Measurements from ENCODE around the gene PKP4. TPM values are rescaled to one million over a fixed set of nuclear protein-coding genes. Genes with fewer than 3 reads are reported as not detected.

PKP4 gene
- polyA plus RNA-seq, 1 experiment, result 47.0 TPM

DNA sequence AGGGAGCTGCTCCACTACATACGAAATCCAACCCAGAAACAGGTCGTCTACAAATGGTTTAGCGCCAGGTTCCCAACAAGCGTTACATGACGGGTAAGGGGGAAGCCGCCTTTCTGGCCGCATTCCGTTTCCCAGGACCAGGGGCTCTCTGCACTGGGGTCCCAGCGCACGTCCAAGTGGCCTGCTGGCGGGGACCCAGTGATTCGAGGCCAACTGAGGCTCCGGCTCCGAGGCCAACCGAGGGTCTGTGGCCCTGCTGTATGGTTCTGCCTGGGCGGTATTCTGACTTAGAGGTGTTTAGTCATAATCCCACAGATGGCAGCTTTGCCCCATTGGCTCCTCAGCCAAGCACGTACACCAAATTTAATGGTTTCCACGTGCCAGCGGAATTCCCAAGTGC lies 127.2 kb downstream of the PKP4 start:
- DNase-seq (ENCODE audit: low read depth), result no peak
- H3K4me3 ChIP-seq (ENCODE audit: low read depth, low read length), result no peak overlapping the region
- no peaks in the 10 kb centered on the region for H3K36me3 ChIP-seq (ENCODE audit: control insufficient read depth, insufficient read depth, low read length)
- ChIA-PET CTCF (no interaction called here), POLR2A (no interaction called here)
- H3K27me3 ChIP-seq (ENCODE audit: control insufficient read depth, insufficient read depth, low read length), result no peaks in the 10 kb centered on the region
- TF ChIP-seq, protein P1, sequence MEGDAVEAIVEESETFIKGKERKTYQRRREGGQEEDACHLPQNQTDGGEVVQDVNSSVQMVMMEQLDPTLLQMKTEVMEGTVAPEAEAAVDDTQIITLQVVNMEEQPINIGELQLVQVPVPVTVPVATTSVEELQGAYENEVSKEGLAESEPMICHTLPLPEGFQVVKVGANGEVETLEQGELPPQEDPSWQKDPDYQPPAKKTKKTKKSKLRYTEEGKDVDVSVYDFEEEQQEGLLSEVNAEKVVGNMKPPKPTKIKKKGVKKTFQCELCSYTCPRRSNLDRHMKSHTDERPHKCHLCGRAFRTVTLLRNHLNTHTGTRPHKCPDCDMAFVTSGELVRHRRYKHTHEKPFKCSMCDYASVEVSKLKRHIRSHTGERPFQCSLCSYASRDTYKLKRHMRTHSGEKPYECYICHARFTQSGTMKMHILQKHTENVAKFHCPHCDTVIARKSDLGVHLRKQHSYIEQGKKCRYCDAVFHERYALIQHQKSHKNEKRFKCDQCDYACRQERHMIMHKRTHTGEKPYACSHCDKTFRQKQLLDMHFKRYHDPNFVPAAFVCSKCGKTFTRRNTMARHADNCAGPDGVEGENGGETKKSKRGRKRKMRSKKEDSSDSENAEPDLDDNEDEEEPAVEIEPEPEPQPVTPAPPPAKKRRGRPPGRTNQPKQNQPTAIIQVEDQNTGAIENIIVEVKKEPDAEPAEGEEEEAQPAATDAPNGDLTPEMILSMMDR (IDR thresholded peaks at IDR 0.05; ENCODE audit: insufficient read depth, low read depth, low read length), result no peak

GRCh38 chr2:158586491-158586890 lies 129.7 kb downstream of the PKP4 start:
- TF ChIP-seq, protein P1 (IDR thresholded peaks at IDR 0.05; ENCODE audit: insufficient read depth, low read depth, low read length), result no peak
- peak; percentile 44 for DNase-seq (ENCODE audit: low read depth)
- POLR2A ChIA-PET, result no interaction called here
- H3K36me3 ChIP-seq (ENCODE audit: control insufficient read depth, insufficient read depth, low read length), result no peaks in the 10 kb centered on the region
- H3K27me3 ChIP-seq (ENCODE audit: control insufficient read depth, insufficient read depth, low read length), result no peaks in the 10 kb centered on the region
- no peak overlapping the region for H3K4me3 ChIP-seq (ENCODE audit: low read depth, low read length)
- CTCF ChIA-PET, result interaction anchor here (0.8 to 0.9 kb wide), 2 partner anchors 9 to 81 kb away, joined by 3 to 4 read pairs; no protein-coding TSS in a partner anchor

GRCh38 chr2:158589303-158589702 lies 132.6 kb downstream of the PKP4 start:
- Histone ChIP-seq H3K36me3 (ENCODE audit: control insufficient read depth, insufficient read depth, low read length) (no peaks in the 10 kb centered on the region), H3K27me3 (ENCODE audit: control insufficient read depth, insufficient read depth, low read length) (no peaks in the 10 kb centered on the region), H3K4me3 (ENCODE audit: low read depth, low read length) (no peak overlapping the region)
- CTCF ChIA-PET, result interaction anchor here (0.7 kb wide), 1 partner anchor 42 kb away, joined by 3 read pairs; no protein-coding TSS in a partner anchor
- POLR2A ChIA-PET, result no interaction called here
- TF ChIP-seq, protein P1 (IDR thresholded peaks at IDR 0.05; ENCODE audit: insufficient read depth, low read depth, low read length), result no peak
- no peak for DNase-seq (ENCODE audit: low read depth)

DNA sequence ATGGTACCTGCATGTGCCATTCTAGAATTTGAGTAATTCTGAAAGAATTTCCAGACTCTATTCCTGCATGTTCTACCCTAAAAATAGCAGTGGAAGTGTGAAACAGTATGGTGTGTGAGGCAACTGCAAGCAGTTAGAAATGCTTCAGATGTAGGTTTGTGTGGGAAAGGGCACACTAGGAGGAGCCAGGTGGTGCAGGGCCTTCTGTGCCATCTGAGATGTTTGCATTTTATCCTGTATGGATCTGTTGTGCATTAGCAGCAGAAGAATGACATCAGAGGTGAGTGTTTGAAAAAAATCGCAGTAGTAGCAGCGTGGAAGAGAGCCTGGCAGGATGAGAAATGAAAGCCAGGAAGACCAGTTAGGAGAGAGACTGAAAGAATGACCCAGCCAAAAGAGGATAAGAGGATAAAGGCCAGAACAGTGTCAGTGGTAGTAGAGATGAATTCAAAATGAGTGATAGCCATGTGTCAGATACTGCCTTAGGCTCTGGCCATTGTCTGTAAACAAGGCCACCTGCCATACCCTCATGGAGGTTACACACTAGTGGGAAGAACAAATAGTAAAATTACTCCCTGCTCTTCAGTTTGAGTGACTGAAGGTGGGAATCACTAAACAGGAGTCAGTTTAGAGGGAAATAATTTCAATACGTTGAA lies 142.2 kb downstream of the PKP4 start:
- ChIA-PET CTCF (no interaction called here), POLR2A (no interaction called here)
- DNase-seq (ENCODE audit: low read depth), result no peak
- Histone ChIP-seq H3K27me3 (ENCODE audit: control insufficient read depth, insufficient read depth, low read length) (no peaks in the 10 kb centered on the region), H3K4me3 (ENCODE audit: low read depth, low read length) (no peak overlapping the region), H3K36me3 (ENCODE audit: control insufficient read depth, insufficient read depth, low read length) (no peaks in the 10 kb centered on the region)
- TF ChIP-seq, protein P1 (IDR thresholded peaks at IDR 0.05; ENCODE audit: insufficient read depth, low read depth, low read length), result no peak

DNA sequence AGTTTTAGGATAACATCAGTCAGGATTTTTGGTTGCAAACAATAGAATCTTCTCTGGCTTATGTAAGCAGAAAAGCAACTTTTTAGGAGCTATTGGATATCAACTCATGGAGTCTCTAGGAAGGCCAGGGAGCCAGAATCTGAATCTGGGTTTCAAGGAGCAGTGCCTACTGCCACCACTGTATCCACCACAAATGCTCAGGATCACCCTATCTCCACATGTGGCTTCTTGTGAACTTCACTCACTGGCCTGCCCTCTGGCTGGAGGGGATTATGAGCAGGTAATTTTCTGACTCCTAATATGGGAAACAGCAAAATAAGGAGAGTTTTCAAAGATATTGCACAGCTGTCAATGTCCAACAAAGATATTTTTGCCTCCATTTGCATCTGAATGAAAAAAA lies 142.9 kb downstream of the PKP4 start:
- H3K36me3 ChIP-seq (ENCODE audit: control insufficient read depth, insufficient read depth, low read length), result no peaks in the 10 kb centered on the region
- no peaks in the 10 kb centered on the region for H3K27me3 ChIP-seq (ENCODE audit: control insufficient read depth, insufficient read depth, low read length)
- POLR2A ChIA-PET, result no interaction called here
- DNase-seq (ENCODE audit: low read depth), result no peak
- H3K4me3 ChIP-seq (ENCODE audit: low read depth, low read length), result no peak overlapping the region
- TF ChIP-seq, protein P1 (IDR thresholded peaks at IDR 0.05; ENCODE audit: insufficient read depth, low read depth, low read length), result no peak
- CTCF ChIA-PET, result interaction anchor here (0.5 kb wide), 1 partner anchor 578 kb away, joined by 5 read pairs; no protein-coding TSS in a partner anchor

All from BJ (cell line).